ENCODE results near the gene SLC22A1.

The SLC22A1 gene

DNA sequence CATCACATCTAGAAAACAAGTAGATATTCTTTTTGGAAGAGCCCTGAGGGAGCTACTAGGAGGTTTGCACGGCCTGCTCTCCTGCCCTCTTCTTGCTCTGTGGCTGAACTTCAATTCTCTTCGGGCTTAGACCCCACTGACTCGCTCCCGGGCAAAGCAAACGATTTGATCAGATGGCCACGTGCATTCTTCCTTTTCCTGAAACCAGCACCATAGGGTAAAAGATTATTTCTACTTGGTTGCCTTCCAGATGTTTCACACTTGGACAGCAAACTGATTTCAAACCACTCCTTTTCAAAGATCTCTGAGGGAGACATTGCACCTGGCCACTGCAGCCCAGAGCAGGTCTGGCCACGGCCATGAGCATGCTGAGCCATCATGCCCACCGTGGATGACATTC, at the start of gene SLC22A1:
Gene SLC22A1, plus strand, starts transcription at position 258 of the 400 bp plus-strand sequence. Its CDS starts 121 bp downstream, at position 379.
- Histone ChIP-seq H3K27me3 (ENCODE audit: insufficient read depth, low read length) (no peaks in the 10 kb centered on the region), H3K4me1 (ENCODE audit: control insufficient read depth, insufficient read depth, low read length, unreplicated experiment) (peaks cover 8% of the 10 kb centered on the region), H2AFZ (ENCODE audit: low read length, unreplicated experiment) (no peak within 1 kb of the TSS), H3K27ac (ENCODE audit: low read depth, low read length) (no peak within 1 kb of the TSS), H3K4me3 (ENCODE audit: low read depth, low read length) (no peak within 1 kb of the TSS), H3K79me2 (ENCODE audit: control insufficient read depth, insufficient read depth, low read length, unreplicated experiment) (no peaks in the 10 kb centered on the region), H3K36me3 (ENCODE audit: insufficient read depth, low read length) (peaks cover 9% of the 10 kb centered on the region; the same call in 1 of the 2 replicates)

DNA sequence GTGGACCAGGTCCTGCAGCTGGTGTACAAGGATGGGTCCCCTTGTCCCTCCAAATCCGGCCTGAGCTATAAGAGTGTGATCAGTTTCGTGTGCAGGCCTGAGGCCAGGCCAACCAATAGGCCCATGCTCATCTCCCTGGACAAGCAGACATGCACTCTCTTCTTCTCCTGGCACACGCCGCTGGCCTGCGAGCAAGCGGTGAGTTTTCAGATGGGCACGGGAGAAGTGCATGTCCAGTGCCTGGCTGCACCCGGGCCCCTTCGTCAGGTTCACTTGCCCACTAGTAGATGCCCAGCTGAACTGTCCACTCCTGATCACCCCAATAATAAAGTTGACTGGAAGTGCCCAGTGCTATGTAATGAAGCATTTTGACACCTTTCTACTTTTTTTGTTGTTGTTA, 48.3 kb upstream of the SLC22A1 start:
- Histone ChIP-seq H3K27ac (ENCODE audit: low read depth, low read length) (no peak overlapping the region), H3K36me3 (ENCODE audit: insufficient read depth, low read length) (peaks cover 42% of the 10 kb centered on the region), H2AFZ (ENCODE audit: low read length, unreplicated experiment) (no peak overlapping the region), H3K4me3 (ENCODE audit: low read depth, low read length) (no peak overlapping the region), H3K4me1 (ENCODE audit: control insufficient read depth, insufficient read depth, low read length, unreplicated experiment) (no peaks in the 10 kb centered on the region), H3K79me2 (ENCODE audit: control insufficient read depth, insufficient read depth, low read length, unreplicated experiment) (no peaks in the 10 kb centered on the region), H3K27me3 (ENCODE audit: insufficient read depth, low read length) (no peaks in the 10 kb centered on the region)

DNA sequence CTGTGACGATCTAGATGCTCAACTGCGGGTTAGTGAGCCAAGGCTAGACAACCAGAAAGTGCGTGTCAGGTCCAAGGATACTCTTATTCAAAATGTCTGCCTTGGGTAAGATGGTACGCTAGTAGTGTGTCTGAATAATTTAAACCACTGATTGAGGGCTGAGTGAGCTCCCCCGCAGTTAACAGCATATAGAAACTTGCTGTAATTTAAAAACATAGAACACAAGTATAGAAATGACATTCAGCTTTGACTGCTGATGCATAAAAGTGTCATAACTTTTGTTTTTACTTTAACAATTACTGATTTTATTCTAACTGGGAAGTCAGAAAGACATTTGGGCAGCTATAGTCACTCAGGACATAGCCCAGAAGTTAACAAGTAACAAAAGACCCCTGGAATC, 45.6 kb upstream of the SLC22A1 start:
- no peak overlapping the region for H2AFZ ChIP-seq (ENCODE audit: low read length, unreplicated experiment)
- H3K27ac ChIP-seq (ENCODE audit: low read depth, low read length), result no peak overlapping the region
- H3K4me3 ChIP-seq (ENCODE audit: low read depth, low read length), result no peak overlapping the region
- H3K27me3 ChIP-seq (ENCODE audit: insufficient read depth, low read length), result no peaks in the 10 kb centered on the region
- H3K4me1 ChIP-seq (ENCODE audit: control insufficient read depth, insufficient read depth, low read length, unreplicated experiment), result no peaks in the 10 kb centered on the region
- H3K36me3 ChIP-seq (ENCODE audit: insufficient read depth, low read length), result peaks cover 50% of the 10 kb centered on the region
- no peaks in the 10 kb centered on the region for H3K79me2 ChIP-seq (ENCODE audit: control insufficient read depth, insufficient read depth, low read length, unreplicated experiment)

DNA sequence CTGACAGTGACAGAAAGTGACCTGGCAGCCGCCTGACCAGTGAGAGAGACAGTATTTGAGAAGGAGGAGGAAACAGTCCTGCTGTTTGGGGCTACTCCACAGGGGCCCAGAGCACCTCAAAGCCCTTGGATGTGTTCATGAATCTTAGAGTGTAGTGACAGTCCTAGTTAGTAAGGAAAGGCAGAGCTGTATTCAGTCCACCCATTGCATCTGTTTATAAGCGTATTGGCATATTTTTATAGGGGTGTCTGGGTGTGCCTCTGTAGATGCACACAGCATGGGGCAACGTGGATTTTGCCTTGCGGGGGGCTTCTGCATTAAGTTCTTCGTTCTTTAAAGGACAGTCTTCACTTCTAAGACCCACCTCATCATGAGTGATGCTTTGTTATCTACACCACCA, 44.6 kb upstream of the SLC22A1 start:
- no peak overlapping the region for H2AFZ ChIP-seq (ENCODE audit: low read length, unreplicated experiment)
- no peak overlapping the region for H3K4me3 ChIP-seq (ENCODE audit: low read depth, low read length)
- peaks cover 43% of the 10 kb centered on the region for H3K36me3 ChIP-seq (ENCODE audit: insufficient read depth, low read length)
- no peaks in the 10 kb centered on the region for H3K4me1 ChIP-seq (ENCODE audit: control insufficient read depth, insufficient read depth, low read length, unreplicated experiment)
- H3K79me2 ChIP-seq (ENCODE audit: control insufficient read depth, insufficient read depth, low read length, unreplicated experiment), result no peaks in the 10 kb centered on the region
- no peak overlapping the region for H3K27ac ChIP-seq (ENCODE audit: low read depth, low read length)
- H3K27me3 ChIP-seq (ENCODE audit: insufficient read depth, low read length), result no peaks in the 10 kb centered on the region

DNA sequence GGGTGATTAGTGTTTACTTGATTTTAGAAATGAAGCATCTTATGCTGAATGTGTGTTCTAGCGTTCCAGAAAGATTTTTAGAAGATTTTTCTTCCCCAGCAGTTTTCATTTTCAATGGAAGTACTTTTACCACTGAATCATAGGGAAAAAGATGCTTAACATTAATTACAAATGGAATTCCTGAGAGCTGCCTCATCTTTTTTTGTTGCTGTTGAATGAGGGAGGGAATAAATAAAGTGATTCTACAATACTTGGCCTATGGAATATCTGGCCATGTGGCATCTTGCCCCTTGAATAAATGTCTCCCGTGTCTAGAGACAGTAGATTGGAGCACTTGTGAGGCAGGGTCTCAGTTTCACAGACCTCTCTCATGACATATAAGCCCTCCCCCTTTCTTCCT, 44.1 kb upstream of the SLC22A1 start:
- Histone ChIP-seq H3K27ac (ENCODE audit: low read depth, low read length) (no peak overlapping the region), H3K4me3 (ENCODE audit: low read depth, low read length) (no peak overlapping the region), H3K79me2 (ENCODE audit: control insufficient read depth, insufficient read depth, low read length, unreplicated experiment) (no peaks in the 10 kb centered on the region), H2AFZ (ENCODE audit: low read length, unreplicated experiment) (no peak overlapping the region), H3K4me1 (ENCODE audit: control insufficient read depth, insufficient read depth, low read length, unreplicated experiment) (no peaks in the 10 kb centered on the region), H3K36me3 (ENCODE audit: insufficient read depth, low read length) (peaks cover 42% of the 10 kb centered on the region), H3K27me3 (ENCODE audit: insufficient read depth, low read length) (no peaks in the 10 kb centered on the region)

DNA sequence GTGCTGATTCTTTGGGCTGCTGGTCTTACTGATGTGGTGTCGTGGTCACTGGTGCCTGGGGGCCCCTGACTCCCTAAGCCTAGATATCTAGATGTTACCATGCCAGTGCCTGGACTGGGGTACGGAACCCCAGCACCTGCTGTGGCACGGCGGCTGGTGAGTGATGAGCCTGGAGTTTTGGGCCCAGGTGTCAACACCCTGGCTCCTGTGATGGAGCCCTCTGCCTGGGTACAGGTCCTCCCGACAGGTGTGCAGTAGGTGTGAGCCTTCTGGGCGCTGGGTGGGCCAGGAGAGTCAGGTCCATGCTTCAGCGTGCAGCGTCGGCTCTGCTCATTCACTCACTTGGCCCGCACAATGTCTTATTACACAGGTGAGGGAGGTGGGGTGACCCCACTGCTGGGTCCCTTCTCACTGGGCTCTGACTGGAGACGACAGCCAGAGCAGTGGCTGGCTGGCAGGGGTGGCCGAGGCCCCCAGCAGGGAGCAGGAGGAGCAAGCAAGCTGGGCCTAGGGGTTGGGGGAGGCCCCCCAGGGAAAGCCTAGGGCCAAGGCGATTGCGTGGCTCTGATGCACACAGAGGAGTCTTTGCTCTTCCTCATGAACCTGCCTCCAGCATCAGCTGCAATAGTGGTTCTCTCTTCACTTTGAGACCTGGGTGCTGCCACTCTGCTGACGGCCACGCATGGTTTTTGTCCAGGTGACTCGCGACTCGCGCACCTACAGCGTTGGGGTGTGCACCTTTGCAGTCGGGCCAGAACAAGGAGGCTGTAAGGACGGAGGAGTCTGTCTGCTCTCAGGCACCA, 42.5 kb upstream of the SLC22A1 start:
- Histone ChIP-seq H3K4me1 (ENCODE audit: control insufficient read depth, insufficient read depth, low read length, unreplicated experiment) (no peaks in the 10 kb centered on the region), H3K4me3 (ENCODE audit: low read depth, low read length) (no peak overlapping the region), H3K27me3 (ENCODE audit: insufficient read depth, low read length) (no peaks in the 10 kb centered on the region), H3K79me2 (ENCODE audit: control insufficient read depth, insufficient read depth, low read length, unreplicated experiment) (no peaks in the 10 kb centered on the region), H3K27ac (ENCODE audit: low read depth, low read length) (no peak overlapping the region), H3K36me3 (ENCODE audit: insufficient read depth, low read length) (peaks cover 26% of the 10 kb centered on the region), H2AFZ (ENCODE audit: low read length, unreplicated experiment) (no peak overlapping the region)

DNA sequence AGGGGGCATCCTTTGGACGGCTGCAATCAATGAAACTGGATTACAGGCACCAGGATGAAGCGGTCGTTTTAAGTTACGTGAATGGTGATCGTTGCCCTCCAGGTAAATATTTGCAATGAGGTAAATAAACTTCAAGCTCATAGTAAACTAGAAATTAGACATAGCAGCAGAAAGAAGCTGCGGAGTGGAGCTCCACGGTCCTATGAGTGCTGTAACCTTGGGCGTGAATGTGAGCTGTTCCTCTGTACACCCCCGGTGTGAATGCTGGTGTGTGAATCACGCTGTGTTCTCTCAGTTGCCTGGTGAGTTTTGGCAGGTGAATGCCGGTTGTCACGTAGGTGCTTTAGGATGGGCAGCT, 42.0 kb upstream of the SLC22A1 start:
- H3K4me3 ChIP-seq (ENCODE audit: low read depth, low read length), result no peak overlapping the region
- no peak overlapping the region for H3K27ac ChIP-seq (ENCODE audit: low read depth, low read length)
- no peaks in the 10 kb centered on the region for H3K79me2 ChIP-seq (ENCODE audit: control insufficient read depth, insufficient read depth, low read length, unreplicated experiment)
- H3K27me3 ChIP-seq (ENCODE audit: insufficient read depth, low read length), result no peaks in the 10 kb centered on the region
- no peak overlapping the region for H2AFZ ChIP-seq (ENCODE audit: low read length, unreplicated experiment)
- H3K4me1 ChIP-seq (ENCODE audit: control insufficient read depth, insufficient read depth, low read length, unreplicated experiment), result no peaks in the 10 kb centered on the region
- peaks cover 21% of the 10 kb centered on the region for H3K36me3 ChIP-seq (ENCODE audit: insufficient read depth, low read length)

DNA sequence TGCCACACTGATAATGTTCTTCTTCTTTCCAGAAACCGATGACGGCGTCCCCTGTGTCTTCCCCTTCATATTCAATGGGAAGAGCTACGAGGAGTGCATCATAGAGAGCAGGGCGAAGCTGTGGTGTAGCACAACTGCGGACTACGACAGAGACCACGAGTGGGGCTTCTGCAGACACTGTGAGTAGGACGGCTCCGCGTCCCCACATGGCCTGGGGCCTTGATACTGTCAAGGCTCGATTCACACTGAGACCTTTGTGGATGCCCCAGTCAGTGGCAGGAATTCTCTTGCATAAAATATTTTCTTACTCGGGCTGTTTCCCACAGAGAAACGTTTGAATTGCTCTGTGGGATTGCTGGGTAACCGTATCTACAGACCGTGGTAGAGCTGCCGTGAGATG, 41.5 kb upstream of the SLC22A1 start:
- no peak overlapping the region for H3K4me3 ChIP-seq (ENCODE audit: low read depth, low read length)
- peaks cover 21% of the 10 kb centered on the region for H3K36me3 ChIP-seq (ENCODE audit: insufficient read depth, low read length)

DNA sequence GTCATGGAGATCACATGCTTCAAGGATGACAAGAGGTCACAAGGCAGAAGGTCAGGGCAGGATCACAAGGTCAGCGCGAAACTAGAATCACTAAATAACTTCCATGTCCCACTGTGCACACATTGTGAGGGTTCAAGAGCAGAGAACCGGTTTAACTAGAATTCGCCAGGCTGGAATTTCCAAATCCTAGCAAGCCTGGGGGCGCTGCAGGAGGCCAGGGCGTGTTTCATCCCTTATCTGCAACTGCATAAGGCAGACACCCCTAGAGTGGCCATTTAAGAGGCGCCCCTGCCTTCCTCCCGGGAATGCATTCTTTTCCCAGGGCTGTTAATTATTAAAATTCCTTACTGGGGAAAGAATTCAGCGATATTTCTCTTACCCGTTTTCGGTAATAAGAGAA, 40.2 kb upstream of the SLC22A1 start:
- no peak overlapping the region for H3K4me3 ChIP-seq (ENCODE audit: low read depth, low read length)
- H3K4me1 ChIP-seq (ENCODE audit: control insufficient read depth, insufficient read depth, low read length, unreplicated experiment), result no peaks in the 10 kb centered on the region
- H3K79me2 ChIP-seq (ENCODE audit: control insufficient read depth, insufficient read depth, low read length, unreplicated experiment), result no peaks in the 10 kb centered on the region
- no peak overlapping the region for H3K27ac ChIP-seq (ENCODE audit: low read depth, low read length)
- no peaks in the 10 kb centered on the region for H3K27me3 ChIP-seq (ENCODE audit: insufficient read depth, low read length)
- H3K36me3 ChIP-seq (ENCODE audit: insufficient read depth, low read length), result peaks cover 23% of the 10 kb centered on the region
- H2AFZ ChIP-seq (ENCODE audit: low read length, unreplicated experiment), result no peak overlapping the region

More for the DNA sequence above, 41.5 kb upstream of the SLC22A1 start:
- H3K4me1 ChIP-seq (ENCODE audit: control insufficient read depth, insufficient read depth, low read length, unreplicated experiment), result no peaks in the 10 kb centered on the region
- no peaks in the 10 kb centered on the region for H3K79me2 ChIP-seq (ENCODE audit: control insufficient read depth, insufficient read depth, low read length, unreplicated experiment)
- H2AFZ ChIP-seq (ENCODE audit: low read length, unreplicated experiment), result no peak overlapping the region
- no peak overlapping the region for H3K27ac ChIP-seq (ENCODE audit: low read depth, low read length)
- no peaks in the 10 kb centered on the region for H3K27me3 ChIP-seq (ENCODE audit: insufficient read depth, low read length)

DNA sequence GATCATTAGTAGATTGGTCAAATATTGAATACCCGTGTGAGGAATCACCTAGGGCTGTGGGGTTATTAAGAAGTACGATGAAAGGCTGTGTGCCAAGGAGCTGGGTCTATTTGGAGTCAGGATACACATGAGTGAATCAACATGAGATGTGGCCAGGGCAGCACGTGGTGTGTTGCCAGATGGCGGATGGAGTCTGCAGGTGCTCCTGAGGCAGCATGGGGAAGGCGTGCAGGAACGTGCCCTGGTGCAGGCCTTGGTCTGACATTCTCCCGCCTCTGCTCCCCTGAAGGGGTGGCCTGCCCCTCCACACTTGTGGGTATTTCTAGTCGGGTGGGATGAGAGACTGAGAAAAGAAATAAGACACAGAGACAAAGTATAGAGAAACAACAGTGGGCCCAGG, 39.0 kb upstream of the SLC22A1 start:
- Histone ChIP-seq H3K79me2 (ENCODE audit: control insufficient read depth, insufficient read depth, low read length, unreplicated experiment) (no peaks in the 10 kb centered on the region), H3K27me3 (ENCODE audit: insufficient read depth, low read length) (no peaks in the 10 kb centered on the region), H3K4me1 (ENCODE audit: control insufficient read depth, insufficient read depth, low read length, unreplicated experiment) (no peaks in the 10 kb centered on the region), H3K27ac (ENCODE audit: low read depth, low read length) (no peak overlapping the region), H3K4me3 (ENCODE audit: low read depth, low read length) (no peak overlapping the region), H3K36me3 (ENCODE audit: insufficient read depth, low read length) (peaks cover 24% of the 10 kb centered on the region), H2AFZ (ENCODE audit: low read length, unreplicated experiment) (no peak overlapping the region)

DNA sequence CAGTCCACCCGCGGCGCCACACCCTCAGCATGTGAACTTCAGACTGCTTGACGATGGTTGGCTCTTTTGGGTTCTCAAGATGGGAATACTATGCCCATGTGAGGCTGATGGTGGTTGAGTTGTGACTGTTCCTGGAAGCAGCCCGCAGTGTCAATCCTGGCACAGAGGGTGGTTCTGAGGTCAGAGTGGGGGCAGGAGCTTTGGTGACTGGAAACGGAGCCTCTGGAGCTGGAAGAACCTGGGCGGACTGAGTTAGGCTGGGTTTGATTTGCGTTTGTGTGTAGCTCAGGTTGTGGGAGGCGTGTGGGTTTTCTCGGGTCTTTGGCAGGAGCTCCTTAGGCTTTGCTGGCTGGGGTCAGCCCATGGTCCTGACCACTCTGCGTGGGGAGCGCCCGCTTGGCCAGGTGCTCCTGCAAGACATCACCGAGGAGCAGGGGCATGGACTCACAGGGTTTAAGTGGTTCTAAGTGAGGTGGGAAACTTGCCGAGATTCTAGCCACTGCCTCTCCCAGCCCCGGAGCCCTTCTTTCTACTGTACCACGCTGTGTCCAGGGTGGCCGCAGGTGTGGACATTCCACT, 37.3 kb upstream of the SLC22A1 start:
- H2AFZ ChIP-seq (ENCODE audit: low read length, unreplicated experiment), result no peak overlapping the region
- no peaks in the 10 kb centered on the region for H3K79me2 ChIP-seq (ENCODE audit: control insufficient read depth, insufficient read depth, low read length, unreplicated experiment)
- peaks cover 5% of the 10 kb centered on the region for H3K4me1 ChIP-seq (ENCODE audit: control insufficient read depth, insufficient read depth, low read length, unreplicated experiment)
- H3K36me3 ChIP-seq (ENCODE audit: insufficient read depth, low read length), result peaks cover 30% of the 10 kb centered on the region
- H3K4me3 ChIP-seq (ENCODE audit: low read depth, low read length), result no peak overlapping the region
- H3K27ac ChIP-seq (ENCODE audit: low read depth, low read length), result no peak overlapping the region
- H3K27me3 ChIP-seq (ENCODE audit: insufficient read depth, low read length), result no peaks in the 10 kb centered on the region

Measured in ACC112 (cell line).